K562 (cell line): ENCODE measurements around the gene HSD3B7. TPM values are rescaled to one million over a fixed set of nuclear protein-coding genes. Genes with fewer than 3 reads are reported as not detected.

Experiments
- KDM4B ChIP-seq, 2 experiments: fragments of 450-650 bp in 1 of 2; sonication (generic) in 1 of 2; IDR thresholded peaks; 2 replicates each; pipeline ENCODE4 v1.6.1; 2016 to 2017; ENCODE audit warnings: borderline replicate concordance in 2 of 2, antibody characterized with exemption in 1 of 2, low read depth in 1 of 2, mild to moderate bottlenecking in 1 of 2
- MYNN ChIP-seq, 2 experiments: sonication (generic); formaldehyde crosslinking in 1 of 2; IDR thresholded peaks; 2 replicates each; pipeline versions ENCODE4 v1.5.0 to v1.6.1; 2016 to 2020; ENCODE audit warnings: antibody characterized with exemption in 1 of 2, missing genetic modification reagents in 1 of 2
- PTBP1 ChIP-seq: fragments of 200-400 bp; formaldehyde crosslinking; IDR thresholded peaks from 2 replicates; pipeline ENCODE4 v1.6.1; 2017; ENCODE audit warnings: low read depth, low read length
- PTRF ChIP-seq: fragments of 450-650 bp; IDR thresholded peaks from 2 replicates; pipeline ENCODE4 v1.6.1; 2016; ENCODE audit warnings: mild to moderate bottlenecking, missing genetic modification characterization, missing compliant biosample characterization
- SMARCA5 ChIP-seq: fragments of 450-650 bp; IDR thresholded peaks from 2 replicates; pipeline ENCODE4 v1.6.1; 2016
- SRSF3 ChIP-seq: fragments of 200-400 bp; formaldehyde crosslinking; IDR thresholded peaks from 2 replicates; pipeline ENCODE4 v1.6.1; 2016; ENCODE audit warnings: mild to moderate bottlenecking, low read length, moderate library complexity; ENCODE audit not compliant: insufficient read depth
- TEAD2 ChIP-seq: fragments of 450-650 bp; IDR thresholded peaks from 2 replicates; pipeline ENCODE4 v1.6.1; 2016; ENCODE audit warnings: missing genetic modification characterization, control low read depth, missing compliant biosample characterization
- ZNF23 ChIP-seq: fragments of 250-450 bp; sonication (Bioruptor Pico); IDR thresholded peaks from 2 replicates; pipeline ENCODE4 v1.4.0; 2020; ENCODE audit warnings: mild to moderate bottlenecking
- ZNF668 ChIP-seq: fragments of 250-450 bp; sonication (Bioruptor Pico); IDR thresholded peaks from 2 replicates; pipeline ENCODE4 v1.8.0; 2022; ENCODE audit warnings: mild to moderate bottlenecking, inconsistent platforms
- polyA plus RNA-seq, 8 experiments: library from polyadenylated mRNA; depleted of rRNA in 4 of 8; stranded (reverse) in 5 of 8; unstranded in 3 of 8; fragments of >200 nt; fragmentation: Nextera tagmentation in 2 of 8; fragmentation: Illumina TruSeq in 1 of 8; extraction: Ambion mirVana in 2 of 8; extraction: Trizol in 1 of 8; gene quantifications; 2 replicates each; pipeline versions ENCODE4 v1.2.1 to v1.2.3, GENCODE V29; 2011 to 2014; ENCODE audit warnings: inconsistent platforms in 1 of 8, missing spikeins in 1 of 8
- total RNA-seq, 7 experiments: library from RNA; depleted of rRNA in 6 of 7; stranded (reverse); fragments of >200 nt in 6 of 7; fragmentation: Illumina TruSeq in 2 of 7; extraction: Trizol in 2 of 7; gene quantifications; 2 replicates each; pipeline versions ENCODE4 v1.2.1 to v1.2.3, GENCODE V29; 2011 to 2021; ENCODE audit warnings: low replicate concordance in 1 of 7
- TF ChIP-seq, protein P1 (sequence below): fragments of 450-650 bp; formaldehyde crosslinking; IDR thresholded peaks from 2 replicates; pipeline ENCODE4 v1.4.0; 2020; ENCODE audit warnings: mild to moderate bottlenecking, moderate library complexity
- TF ChIP-seq, protein P2 (sequence below): sonication (generic); formaldehyde crosslinking; IDR thresholded peaks from 2 replicates; pipeline ENCODE4 v1.8.0; 2023; ENCODE audit warnings: missing genetic modification reagents, mild to moderate bottlenecking, borderline replicate concordance

HSD3B7 gene
- total and polyA plus RNA-seq, 9 of the 15 experiments (the other 6 are each of a cell fraction or from before 2014, with no cell fraction given): 5.4 to 49.1 (median 23.0) TPM

GRCh38 chr16:30941600-30942425 lies 43.2 kb upstream of the HSD3B7 start (continued):
- TF ChIP-seq, protein P1, sequence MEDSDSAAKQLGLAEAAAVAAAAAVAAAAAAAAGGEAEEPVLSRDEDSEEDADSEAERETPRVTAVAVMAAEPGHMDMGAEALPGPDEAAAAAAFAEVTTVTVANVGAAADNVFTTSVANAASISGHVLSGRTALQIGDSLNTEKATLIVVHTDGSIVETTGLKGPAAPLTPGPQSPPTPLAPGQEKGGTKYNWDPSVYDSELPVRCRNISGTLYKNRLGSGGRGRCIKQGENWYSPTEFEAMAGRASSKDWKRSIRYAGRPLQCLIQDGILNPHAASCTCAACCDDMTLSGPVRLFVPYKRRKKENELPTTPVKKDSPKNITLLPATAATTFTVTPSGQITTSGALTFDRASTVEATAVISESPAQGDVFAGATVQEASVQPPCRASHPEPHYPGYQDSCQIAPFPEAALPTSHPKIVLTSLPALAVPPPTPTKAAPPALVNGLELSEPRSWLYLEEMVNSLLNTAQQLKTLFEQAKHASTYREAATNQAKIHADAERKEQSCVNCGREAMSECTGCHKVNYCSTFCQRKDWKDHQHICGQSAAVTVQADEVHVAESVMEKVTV: peak; percentile 62; the same call in 1 of the 2 replicates
- TF ChIP-seq TEAD2 (tag) (no peak), PTRF (tag) (no peak), ZNF23 (no peak), MYNN (IDR thresholded peaks at IDR 0.05) (0 out of 2 replicates have a peak, but pooled peaks have one; percentile 24), MYNN (CRISPR knock-in tag; IDR thresholded peaks at IDR 0.05) (no peak), ZNF668 (CRISPR knock-in tag) (no peak), PTBP1 (no peak), SRSF3 (no peak), SMARCA5 (0 out of 2 replicates have a peak, but pooled peaks have one; percentile 12), KDM4B (IDR thresholded peaks at IDR 0.05; ENCODE audit: borderline replicate concordance in 2 of 2, low read depth in 1 of 2) (no peak)
- TF ChIP-seq, protein P2, sequence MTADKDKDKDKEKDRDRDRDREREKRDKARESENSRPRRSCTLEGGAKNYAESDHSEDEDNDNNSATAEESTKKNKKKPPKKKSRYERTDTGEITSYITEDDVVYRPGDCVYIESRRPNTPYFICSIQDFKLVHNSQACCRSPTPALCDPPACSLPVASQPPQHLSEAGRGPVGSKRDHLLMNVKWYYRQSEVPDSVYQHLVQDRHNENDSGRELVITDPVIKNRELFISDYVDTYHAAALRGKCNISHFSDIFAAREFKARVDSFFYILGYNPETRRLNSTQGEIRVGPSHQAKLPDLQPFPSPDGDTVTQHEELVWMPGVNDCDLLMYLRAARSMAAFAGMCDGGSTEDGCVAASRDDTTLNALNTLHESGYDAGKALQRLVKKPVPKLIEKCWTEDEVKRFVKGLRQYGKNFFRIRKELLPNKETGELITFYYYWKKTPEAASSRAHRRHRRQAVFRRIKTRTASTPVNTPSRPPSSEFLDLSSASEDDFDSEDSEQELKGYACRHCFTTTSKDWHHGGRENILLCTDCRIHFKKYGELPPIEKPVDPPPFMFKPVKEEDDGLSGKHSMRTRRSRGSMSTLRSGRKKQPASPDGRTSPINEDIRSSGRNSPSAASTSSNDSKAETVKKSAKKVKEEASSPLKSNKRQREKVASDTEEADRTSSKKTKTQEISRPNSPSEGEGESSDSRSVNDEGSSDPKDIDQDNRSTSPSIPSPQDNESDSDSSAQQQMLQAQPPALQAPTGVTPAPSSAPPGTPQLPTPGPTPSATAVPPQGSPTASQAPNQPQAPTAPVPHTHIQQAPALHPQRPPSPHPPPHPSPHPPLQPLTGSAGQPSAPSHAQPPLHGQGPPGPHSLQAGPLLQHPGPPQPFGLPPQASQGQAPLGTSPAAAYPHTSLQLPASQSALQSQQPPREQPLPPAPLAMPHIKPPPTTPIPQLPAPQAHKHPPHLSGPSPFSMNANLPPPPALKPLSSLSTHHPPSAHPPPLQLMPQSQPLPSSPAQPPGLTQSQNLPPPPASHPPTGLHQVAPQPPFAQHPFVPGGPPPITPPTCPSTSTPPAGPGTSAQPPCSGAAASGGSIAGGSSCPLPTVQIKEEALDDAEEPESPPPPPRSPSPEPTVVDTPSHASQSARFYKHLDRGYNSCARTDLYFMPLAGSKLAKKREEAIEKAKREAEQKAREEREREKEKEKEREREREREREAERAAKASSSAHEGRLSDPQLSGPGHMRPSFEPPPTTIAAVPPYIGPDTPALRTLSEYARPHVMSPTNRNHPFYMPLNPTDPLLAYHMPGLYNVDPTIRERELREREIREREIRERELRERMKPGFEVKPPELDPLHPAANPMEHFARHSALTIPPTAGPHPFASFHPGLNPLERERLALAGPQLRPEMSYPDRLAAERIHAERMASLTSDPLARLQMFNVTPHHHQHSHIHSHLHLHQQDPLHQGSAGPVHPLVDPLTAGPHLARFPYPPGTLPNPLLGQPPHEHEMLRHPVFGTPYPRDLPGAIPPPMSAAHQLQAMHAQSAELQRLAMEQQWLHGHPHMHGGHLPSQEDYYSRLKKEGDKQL (CRISPR knock-in tag): no peak
